ENCODE results near the gene ZMIZ1.

The ZMIZ1 gene

DNA sequence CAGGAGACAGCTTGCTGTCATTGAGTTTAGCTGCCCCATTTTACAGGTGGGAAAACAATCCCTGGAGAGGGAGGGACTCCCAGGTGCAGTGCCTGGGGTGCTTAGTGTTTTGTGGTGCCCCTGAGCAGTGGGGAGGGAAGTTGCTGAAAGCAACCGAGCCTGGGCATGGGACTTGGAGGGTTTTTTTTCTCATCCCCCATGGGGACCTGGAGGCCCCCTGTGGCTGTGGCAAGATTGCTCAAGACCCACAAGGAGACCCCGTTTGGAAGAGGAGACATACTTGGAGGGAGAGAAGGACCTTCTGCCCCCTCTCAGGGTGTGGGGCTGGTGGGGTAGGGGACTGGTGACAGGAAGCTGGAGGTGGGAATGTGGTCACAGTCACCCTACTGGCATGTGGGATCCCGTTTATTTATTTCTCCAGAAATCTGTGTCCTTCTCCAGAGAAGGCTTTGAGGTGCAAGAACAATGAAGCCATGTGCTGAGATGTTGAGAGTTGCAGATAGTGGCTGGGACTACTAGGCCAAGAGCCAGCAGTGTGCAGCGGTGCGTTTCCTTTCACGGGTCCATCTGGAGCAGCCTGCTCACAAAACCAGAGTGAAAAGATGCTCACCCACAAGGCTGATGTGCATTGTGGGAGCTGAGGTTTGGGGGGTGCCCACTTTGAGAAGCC lies 21.5 kb downstream of the ZMIZ1 start:
- H3K27me3 Mint-ChIP-seq = no peaks in the 10 kb centered on the region
- peak; percentile 31 for ATAC-seq
- DNase-seq = no peak
- no peak overlapping the region for H3K27ac Mint-ChIP-seq
- H3K4me1 Mint-ChIP-seq = peaks cover 50% of the 10 kb centered on the region
- H3K4me3 Mint-ChIP-seq = no peak overlapping the region
- H3K9me3 Mint-ChIP-seq = no peaks in the 10 kb centered on the region

DNA sequence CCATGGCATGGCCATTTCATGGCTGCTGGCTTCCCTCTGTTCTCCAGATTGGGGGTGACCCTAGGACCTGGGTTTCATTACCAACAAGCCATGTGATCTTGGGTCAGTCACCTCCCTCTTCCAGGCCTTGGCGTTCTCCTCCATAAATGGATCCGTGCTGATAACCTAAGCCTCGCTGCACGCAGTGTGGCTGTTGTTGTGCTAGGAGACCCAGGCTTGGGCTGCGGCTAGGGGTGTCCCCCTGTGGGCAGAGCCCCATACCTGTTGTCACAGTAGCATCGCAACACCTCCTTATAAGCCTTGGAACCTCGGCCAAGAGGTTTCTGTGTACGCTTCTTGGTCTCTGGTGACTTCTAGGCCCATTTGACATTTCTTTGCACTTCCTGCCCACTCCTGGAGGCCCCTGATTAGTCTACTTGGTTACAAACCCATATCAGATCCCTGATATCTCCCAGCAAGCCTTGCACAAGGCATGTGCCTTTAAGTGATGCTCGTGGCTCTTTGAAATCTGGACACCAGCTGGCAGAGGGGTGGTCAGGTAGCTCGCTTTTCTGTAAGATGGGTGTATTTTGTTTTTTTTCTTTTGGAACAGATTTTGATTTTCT lies 23.6 kb downstream of the ZMIZ1 start:
- Mint-ChIP-seq H3K4me1 (peaks cover 41% of the 10 kb centered on the region), H3K4me3 (no peak overlapping the region), H3K27ac (peak overlapping the region in 1 of 2 donors; percentile 8), H3K27me3 (no peaks in the 10 kb centered on the region), H3K9me3 (no peaks in the 10 kb centered on the region)
- ATAC-seq (no peak), DNase-seq (no peak)

DNA sequence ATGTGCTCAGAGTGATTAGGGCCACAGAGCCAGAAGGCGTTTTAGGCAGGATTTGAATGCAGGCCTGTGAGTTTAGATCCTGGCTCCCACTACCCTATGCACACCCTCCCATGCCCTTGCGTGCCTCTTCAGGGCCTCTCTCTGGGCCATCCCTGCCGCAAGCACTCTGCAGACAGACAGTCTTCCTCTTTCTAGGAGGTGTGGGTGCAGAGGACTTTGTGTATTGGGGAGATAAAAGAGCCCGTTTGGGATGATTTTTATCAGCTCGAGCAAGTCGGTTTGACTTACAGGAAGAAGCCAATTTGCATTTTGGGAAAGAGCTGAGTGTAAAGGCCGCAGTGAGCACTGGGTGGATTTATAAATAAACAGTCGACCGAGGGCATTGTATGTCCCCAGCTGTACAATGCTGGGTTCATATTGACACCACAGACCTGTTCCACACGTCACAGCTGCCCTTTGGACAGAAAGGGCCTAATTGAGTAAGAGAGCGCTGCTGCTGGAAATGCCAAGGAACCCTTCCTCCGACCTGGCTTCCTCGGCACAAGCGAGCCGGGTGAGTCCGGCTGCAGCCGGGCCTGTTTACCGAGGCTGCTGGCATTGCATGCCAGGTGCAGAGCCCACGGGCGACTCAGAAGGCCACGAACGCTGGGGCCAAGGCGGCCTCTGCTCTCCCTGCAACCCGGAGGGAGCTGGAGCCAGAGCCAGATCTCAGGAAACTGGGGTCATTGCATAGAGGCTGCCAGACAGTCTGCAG lies 25.1 kb downstream of the ZMIZ1 start:
- no peaks in the 10 kb centered on the region for H3K9me3 Mint-ChIP-seq
- no peak overlapping the region for H3K4me3 Mint-ChIP-seq
- no peaks in the 10 kb centered on the region for H3K27me3 Mint-ChIP-seq
- no peak overlapping the region for H3K27ac Mint-ChIP-seq
- ATAC-seq (no peak), DNase-seq (no peak)
- peaks cover 41% of the 10 kb centered on the region for H3K4me1 Mint-ChIP-seq

DNA sequence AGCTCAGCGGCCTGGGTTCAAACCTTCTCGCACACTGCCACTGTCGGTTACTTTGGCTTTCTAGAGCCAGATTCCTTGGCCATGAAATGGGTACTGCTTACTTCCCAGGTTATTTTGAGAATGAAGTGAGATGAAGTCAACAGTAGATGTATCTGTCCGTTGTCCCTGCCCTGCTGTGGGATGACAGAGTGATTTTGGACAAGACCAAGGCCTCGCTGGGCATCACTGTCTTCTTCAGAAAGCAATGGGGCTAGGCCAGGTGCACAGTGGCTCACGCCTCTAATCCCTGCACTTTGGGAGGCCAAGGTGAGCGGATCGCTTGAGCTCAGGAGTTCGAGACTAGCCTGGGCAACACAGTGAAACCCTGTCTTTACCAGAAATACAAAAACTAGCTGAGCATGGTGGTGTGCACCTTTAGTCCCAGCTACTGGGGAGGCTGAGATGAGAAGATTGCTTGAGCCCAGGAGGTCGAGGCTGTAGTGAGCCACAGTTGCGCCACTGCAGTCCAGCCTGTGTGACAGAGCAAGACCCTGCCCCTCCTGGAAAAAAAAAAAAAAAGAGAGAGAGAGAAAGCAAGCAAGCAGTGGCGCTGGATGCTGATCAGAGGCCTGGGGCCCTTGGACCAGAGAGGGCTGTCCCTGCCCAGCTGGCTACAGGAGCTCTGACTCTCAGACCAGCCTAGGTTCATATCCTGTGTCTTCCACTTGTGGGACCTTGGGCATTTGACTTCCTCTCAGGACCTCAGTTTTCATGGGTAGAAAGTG lies 25.8 kb downstream of the ZMIZ1 start:
- no peak for DNase-seq
- Mint-ChIP-seq H3K4me3 (no peak overlapping the region), H3K27ac (peak overlapping the region in 1 of 2 donors; percentile 31), H3K27me3 (no peaks in the 10 kb centered on the region), H3K4me1 (peaks cover 41% of the 10 kb centered on the region), H3K9me3 (no peaks in the 10 kb centered on the region)
- ATAC-seq = no peak

DNA sequence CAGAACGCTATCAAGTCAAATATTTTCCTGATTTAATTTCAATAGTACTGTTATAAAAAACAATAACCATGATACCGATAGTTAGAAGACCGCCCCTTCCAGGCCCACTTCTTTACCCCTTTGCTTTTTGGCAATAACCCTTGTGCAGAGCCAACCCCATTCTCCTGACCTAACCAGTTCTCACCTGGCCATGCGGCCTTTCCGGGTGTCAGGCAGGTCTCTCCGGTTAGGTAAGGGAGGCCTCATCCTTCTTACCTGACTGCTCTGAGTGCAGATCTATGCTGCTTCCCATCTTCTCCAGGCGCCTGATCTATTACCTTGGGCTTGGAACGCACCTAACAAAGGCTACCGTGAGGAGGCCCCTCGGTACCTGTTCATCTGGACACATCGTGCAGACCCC lies 26.6 kb downstream of the ZMIZ1 start:
- H3K27ac Mint-ChIP-seq = no peak overlapping the region
- H3K4me1 Mint-ChIP-seq = peaks cover 41% of the 10 kb centered on the region

DNA sequence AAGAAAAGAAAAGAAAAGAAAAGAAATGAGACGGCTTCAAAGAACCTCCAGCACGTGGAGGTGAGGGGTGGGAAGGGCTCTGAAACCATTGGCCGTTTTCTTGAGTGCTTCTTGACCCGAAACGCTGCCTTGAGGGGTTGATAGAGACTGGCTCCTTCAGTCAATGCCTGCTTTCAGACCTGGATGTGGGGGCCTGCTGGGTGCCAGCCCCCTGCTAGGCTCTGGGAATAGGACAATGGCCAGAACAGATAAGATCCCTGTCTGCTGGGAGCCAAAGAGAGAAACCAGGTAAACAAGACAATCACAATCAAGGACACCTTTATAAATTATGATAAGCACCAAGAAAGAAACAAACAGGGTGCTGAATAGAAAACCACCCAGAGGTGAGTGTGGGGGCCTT lies 27.7 kb downstream of the ZMIZ1 start:
- Mint-ChIP-seq H3K4me1 (peaks cover 43% of the 10 kb centered on the region), H3K4me3 (no peak overlapping the region), H3K27ac (peak overlapping the region; percentile 9 to 54)

More for the DNA sequence above, 26.6 kb downstream of the ZMIZ1 start:
- Mint-ChIP-seq H3K9me3 (no peaks in the 10 kb centered on the region), H3K27me3 (no peaks in the 10 kb centered on the region), H3K4me3 (no peak overlapping the region)
- DNase-seq (no peak), ATAC-seq (no peak)

DNA sequence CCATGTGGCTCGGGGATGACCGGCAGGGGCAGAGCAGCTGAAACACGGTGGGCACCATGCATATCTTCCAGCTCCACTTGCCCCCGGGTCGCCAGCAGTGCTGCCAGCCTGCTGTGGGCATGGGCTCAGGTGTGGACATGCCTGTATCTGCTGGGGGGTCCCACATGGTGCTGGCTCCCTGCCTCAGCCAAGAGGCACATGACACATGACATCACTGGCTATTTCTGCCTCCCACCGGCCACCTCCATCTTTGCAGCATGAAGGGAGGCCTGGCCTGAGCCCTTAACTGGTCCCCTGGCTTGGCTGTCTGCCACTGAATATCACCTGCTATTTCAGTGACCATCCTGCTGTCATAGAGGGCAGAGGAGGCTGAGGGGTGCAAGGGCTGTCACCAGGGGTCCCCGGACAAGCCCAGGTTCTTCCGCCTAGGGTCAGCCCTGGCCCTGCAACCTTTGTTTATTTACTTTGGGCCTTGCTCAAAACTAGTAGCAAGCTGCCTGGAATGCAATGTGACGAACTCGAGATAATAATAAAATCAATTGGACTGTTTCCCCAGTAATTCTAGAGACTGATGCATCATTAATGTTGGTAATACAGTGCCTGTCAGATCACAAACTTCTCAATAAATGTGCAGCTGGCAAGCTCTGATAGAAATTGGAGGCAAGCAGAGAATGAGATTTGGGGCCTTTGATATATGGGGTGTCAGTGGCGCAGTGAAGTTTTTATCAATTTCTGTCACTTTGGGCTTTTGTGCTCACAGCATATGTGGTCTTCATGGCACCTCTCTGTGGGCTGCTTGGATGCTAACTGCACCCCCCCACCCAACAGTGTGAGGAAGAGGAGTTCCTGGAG lies 28.5 kb downstream of the ZMIZ1 start:
- Mint-ChIP-seq H3K4me1 (peaks cover 43% of the 10 kb centered on the region), H3K9me3 (no peaks in the 10 kb centered on the region), H3K4me3 (no peak overlapping the region), H3K27me3 (no peaks in the 10 kb centered on the region), H3K27ac (no peak overlapping the region)
- DNase-seq (no peak), ATAC-seq (no peak)

More for the DNA sequence above, 27.7 kb downstream of the ZMIZ1 start:
- DNase-seq = no peak
- Mint-ChIP-seq H3K27me3 (no peaks in the 10 kb centered on the region), H3K9me3 (no peaks in the 10 kb centered on the region)
- no peak for ATAC-seq

DNA sequence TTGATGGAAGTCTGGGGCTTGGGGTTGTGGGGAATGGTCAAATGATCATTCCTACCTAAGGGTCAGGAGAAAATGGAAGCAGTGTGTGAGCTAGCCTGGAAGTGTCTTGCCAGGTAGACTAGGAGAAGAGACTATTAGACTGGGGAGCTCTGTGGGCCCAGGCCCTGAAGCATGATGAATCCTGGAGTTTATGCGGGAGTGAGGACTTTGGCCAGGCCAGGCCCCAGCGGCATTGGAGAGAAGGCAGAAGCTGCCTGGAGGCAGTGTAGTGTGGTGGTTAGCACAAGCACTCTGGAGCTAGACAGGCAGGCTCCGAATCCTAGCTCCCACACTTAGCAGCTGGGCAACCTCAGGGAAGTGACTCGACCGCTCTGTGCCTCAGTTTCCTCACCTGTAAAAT lies 29.3 kb downstream of the ZMIZ1 start:
- Mint-ChIP-seq H3K4me3 (no peak overlapping the region), H3K27me3 (no peaks in the 10 kb centered on the region), H3K9me3 (no peaks in the 10 kb centered on the region), H3K27ac (no peak overlapping the region), H3K4me1 (peaks cover 44% of the 10 kb centered on the region)
- DNase-seq (no peak), ATAC-seq (no peak)

DNA sequence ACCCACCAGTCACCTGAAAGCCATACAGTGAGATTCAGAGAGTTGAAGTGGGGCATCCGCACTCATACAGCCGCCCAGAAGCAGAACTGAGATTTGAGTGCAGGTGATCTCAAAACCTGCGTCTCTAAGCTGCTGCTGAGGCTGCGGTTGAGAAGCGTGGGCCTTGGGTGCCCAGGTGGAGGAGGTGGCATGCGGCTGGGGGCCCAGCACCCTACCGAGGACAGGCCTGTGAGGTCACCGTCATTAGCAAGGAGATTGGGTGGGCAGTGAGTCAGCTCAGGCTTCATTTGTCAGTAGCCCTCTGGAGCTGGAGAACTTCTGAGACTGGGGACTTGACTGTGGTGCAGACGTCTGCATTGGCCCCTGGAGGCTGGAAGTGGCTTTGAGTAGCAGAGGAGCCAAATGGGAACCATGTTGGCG lies 29.8 kb downstream of the ZMIZ1 start:
- H3K9me3 Mint-ChIP-seq = no peaks in the 10 kb centered on the region
- peaks cover 46% of the 10 kb centered on the region for H3K4me1 Mint-ChIP-seq
- H3K27ac Mint-ChIP-seq = no peak overlapping the region
- H3K4me3 Mint-ChIP-seq = no peak overlapping the region
- DNase-seq (no peak), ATAC-seq (no peak)
- no peaks in the 10 kb centered on the region for H3K27me3 Mint-ChIP-seq

DNA sequence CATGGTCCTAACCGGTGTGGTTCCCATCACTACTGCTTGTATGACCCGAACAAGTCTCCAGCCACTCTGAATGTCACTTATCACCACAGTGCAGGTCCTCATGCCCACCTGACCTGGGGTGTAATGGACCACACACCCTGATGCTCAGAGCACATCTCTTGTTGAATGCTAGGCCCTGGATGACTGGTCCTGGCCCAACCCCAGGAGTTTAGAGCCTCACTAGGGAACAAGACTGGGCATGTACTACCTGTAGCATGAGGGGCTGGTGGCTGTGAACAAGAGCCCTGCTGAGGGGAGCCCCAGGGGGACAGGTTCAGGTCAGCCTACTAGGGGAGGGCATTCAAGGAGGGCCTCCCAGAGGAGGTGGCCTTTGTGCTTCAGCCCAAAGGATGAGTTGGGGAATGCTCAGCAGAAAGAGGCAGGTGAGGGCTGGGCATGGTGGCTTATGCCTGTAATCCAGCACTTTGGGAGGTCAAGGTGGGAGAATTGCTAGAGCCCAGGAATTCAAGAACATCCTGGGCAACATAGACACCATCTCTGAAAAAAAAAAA lies 31.2 kb downstream of the ZMIZ1 start:
- H3K4me1 Mint-ChIP-seq = peaks cover 50% of the 10 kb centered on the region
- DNase-seq = no peak
- H3K9me3 Mint-ChIP-seq = no peaks in the 10 kb centered on the region
- no peak for ATAC-seq
- peak overlapping the region; percentile 70 to 82 for H3K27ac Mint-ChIP-seq
- no peak overlapping the region for H3K4me3 Mint-ChIP-seq
- no peaks in the 10 kb centered on the region for H3K27me3 Mint-ChIP-seq

DNA sequence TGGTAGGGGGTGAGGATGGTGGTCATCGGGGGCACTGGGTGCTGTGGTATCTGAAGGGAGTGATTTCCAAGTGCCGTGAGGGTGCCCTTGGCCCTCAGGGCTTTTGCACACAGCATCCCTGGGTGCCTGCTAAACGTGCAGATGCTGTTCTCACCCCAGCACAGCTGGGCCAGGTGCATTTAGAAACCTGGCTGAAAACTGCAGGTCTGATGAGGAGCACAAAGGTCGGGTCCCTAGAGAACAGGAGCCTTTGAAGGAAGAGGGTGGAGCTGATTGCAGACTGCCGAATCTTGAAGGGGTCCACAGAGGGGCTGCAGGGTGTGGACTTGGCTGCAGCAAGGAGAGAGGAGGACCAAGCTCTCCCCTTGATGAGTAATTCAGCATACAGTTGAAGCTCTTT lies 32.0 kb downstream of the ZMIZ1 start:
- no peak for DNase-seq
- Mint-ChIP-seq H3K27ac (peak overlapping the region in 1 of 2 donors; percentile 84), H3K9me3 (no peaks in the 10 kb centered on the region), H3K27me3 (no peaks in the 10 kb centered on the region), H3K4me3 (peak overlapping the region in 1 of 2 donors; percentile 6), H3K4me1 (peaks cover 51% of the 10 kb centered on the region)
- no peak for ATAC-seq

DNA sequence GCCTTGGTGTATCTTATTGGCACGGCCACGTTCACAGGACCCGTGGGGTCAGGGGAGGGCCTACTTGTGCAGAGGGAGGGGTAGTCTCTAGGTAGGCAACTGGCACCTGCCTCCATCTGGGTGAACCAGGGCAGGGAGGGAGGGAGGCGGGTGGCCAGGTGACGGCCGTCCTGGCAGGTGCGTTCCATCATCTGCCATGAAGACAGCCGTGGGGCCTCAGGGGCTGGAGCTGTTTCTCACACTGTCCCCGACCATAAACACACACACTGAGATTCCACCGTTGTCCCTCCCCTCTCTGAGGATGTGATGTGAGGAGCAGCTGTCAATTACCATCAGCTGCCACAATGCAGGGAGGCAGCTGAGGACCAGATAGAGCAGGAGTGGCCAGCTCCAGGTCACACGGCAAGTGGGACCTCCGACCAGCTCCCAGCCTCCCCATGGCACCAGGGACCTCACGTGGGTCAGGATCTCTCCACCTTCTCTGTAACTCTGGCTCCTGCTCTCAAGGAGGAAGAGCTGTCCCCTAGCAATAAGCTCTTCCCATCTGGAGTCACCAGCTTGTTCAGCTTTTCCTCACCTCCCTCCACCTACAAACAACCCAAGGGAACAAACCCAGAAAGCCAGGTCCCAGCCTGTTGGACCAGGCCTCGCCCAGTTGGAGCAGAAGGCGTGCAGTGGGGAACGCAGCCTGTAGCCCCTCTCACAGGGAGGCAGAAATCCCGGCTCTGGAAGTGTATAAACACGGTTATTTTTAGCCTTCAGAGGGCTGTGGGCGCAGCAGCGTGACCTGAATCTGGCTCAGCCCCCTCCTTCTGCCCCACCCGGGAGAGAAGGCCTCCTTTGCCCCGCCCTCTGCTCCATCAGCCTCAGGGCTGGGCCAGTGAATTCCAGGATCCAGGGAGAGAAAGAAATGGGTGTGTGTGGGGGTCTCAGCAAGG lies 33.1 kb downstream of the ZMIZ1 start:
- no peaks in the 10 kb centered on the region for H3K9me3 Mint-ChIP-seq
- DNase-seq (no peak), ATAC-seq (no peak)
- H3K4me3 Mint-ChIP-seq = no peak overlapping the region
- peak overlapping the region; percentile 49 to 50 for H3K27ac Mint-ChIP-seq
- peaks cover 61% of the 10 kb centered on the region for H3K4me1 Mint-ChIP-seq
- no peaks in the 10 kb centered on the region for H3K27me3 Mint-ChIP-seq

DNA sequence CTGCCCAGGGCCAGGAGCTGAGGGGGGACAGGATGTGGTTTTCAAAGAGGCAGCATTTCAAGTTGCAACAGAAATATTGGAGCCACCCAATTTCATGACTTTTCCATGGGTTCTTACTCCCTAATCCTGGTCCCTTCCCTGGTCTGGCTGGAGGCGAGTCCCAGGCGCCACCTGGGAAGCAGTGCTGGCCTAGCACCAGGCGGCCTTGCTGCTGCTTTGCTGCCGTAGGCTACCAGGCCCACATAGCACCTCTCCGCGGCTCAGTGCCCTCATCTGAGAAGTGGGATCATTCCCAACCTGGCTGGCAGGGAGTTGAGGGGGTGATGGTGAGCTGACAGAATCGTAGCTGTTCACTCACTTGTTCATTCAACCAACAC lies 33.7 kb downstream of the ZMIZ1 start:
- DNase-seq (no peak), ATAC-seq (no peak)
- peaks cover 64% of the 10 kb centered on the region for H3K4me1 Mint-ChIP-seq
- no peak overlapping the region for H3K27ac Mint-ChIP-seq
- H3K9me3 Mint-ChIP-seq = no peaks in the 10 kb centered on the region
- H3K27me3 Mint-ChIP-seq = no peaks in the 10 kb centered on the region
- H3K4me3 Mint-ChIP-seq = no peak overlapping the region

DNA sequence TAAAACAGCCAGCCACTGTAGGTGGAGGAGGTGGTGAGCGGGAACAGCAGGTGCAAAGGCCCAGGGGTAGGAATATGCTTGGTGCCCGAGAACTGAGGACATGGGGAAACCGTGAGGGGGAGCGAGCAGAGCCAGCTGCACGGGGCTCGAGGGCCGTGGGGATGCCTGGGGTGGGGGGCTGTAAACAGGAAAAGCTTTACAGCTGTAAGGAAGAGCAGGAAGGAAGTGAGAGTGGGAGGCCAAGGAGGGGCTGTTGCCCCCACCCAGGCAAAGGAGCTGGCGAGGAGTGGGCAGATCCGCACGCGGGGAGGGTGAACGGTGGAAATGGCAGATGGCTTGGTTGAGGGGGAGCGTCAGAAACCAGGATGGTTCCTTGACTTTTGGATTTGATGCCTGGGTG lies 34.4 kb downstream of the ZMIZ1 start:
- Mint-ChIP-seq H3K4me3 (no peak overlapping the region), H3K9me3 (no peaks in the 10 kb centered on the region), H3K27me3 (no peaks in the 10 kb centered on the region), H3K27ac (no peak overlapping the region), H3K4me1 (peaks cover 66% of the 10 kb centered on the region)
- DNase-seq (no peak), ATAC-seq (no peak)
